Measurements from ENCODE around the gene CYP19A1. TPM values are rescaled to one million over a fixed set of nuclear protein-coding genes. Genes with fewer than 3 reads are reported as not detected.

The CYP19A1 gene
- total and polyA plus RNA-seq, 9 of the 15 experiments (the other 6 are each of a cell fraction or from before 2014, with no cell fraction given) = 0.16 to 0.63 (median 0.47) TPM; not detected in 3

DNA sequence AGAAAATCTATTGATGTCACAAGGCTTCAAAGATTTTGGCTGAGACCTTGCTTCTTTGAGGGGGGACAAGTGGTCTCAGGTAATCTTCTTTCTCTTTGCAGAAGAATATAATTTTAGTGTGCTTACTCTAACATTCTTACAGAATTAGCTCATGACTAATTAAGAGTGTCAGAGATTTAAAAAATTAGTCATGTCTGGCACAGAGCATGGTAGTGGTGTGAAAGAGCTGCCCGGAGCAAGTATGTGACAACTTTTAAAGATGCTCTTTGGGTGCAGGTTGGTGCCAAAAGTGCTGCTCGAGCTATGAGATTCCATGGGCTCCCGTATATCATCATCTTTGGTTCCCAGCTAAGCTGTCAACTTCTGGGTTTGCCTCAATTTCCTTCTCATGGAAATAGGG lies 31.1 kb downstream of the CYP19A1 start:
- no peak for ATAC-seq

More for the DNA sequence above, 31.1 kb downstream of the CYP19A1 start:
- no peak overlapping the region for H2AFZ ChIP-seq (ENCODE audit: low read depth, low read length)
- H3K9me1 ChIP-seq (ENCODE audit: control insufficient read depth, insufficient read depth, low read length) = no peaks in the 10 kb centered on the region
- H3K4me3 ChIP-seq = no peak overlapping the region
- H3K4me1 ChIP-seq (replicated peaks in 1 of 2; ENCODE audit: control insufficient read depth in 2 of 2, insufficient read depth in 2 of 2, low read length in 2 of 2) = no peaks in the 10 kb centered on the region
- H3K27ac ChIP-seq (ENCODE audit: extremely low read depth, low read depth, low read length) = no peak overlapping the region
- H4K20me1 ChIP-seq (replicated peaks; ENCODE audit: control insufficient read depth, insufficient read depth, low read length) = no peaks in the 10 kb centered on the region
- DNase-seq (ENCODE audit: extremely low read depth in 1 of 4, low spot score in 3 of 4) (no peak), FAIRE-seq (no peak)
- ChIA-PET POLR2A (no interaction called here), CTCF (ENCODE audit: low intra/inter-chr PET ratio) (no interaction called here)
- in situ Hi-C loops (cut with MboI) = no loop called here
- no peak overlapping the region for H3K4me2 ChIP-seq (ENCODE audit: insufficient read depth, low read length)
- TF ChIP-seq ZBTB40 (IDR thresholded peaks at IDR 0.05) = no peak
- no peak for TF ChIP-seq ZBTB40 (CRISPR knock-in tag; IDR thresholded peaks at IDR 0.05)
- TF ChIP-seq GTF2F1 (IDR thresholded peaks at IDR 0.05; ENCODE audit: low read depth, low read length) = no peak
- no peak for TF ChIP-seq ZNF174 (CRISPR knock-in tag; IDR thresholded peaks at IDR 0.05)
- TF ChIP-seq XRCC4 (IDR thresholded peaks at IDR 0.05; ENCODE audit: extremely low read depth, insufficient read depth, insufficient read length) = no peak
- no peak for TF ChIP-seq ZNF140 (CRISPR knock-in tag; IDR thresholded peaks at IDR 0.05)
- no peak for TF ChIP-seq ZNF507 (tag; conservative IDR thresholded peaks at IDR 0.05)
- TF ChIP-seq ZNF3 (CRISPR knock-in tag; IDR thresholded peaks at IDR 0.05) = no peak
- no peak for TF ChIP-seq SPI1 (IDR thresholded peaks at IDR 0.05; ENCODE audit: borderline replicate concordance, low read depth, low read length)
- peaks cover 0 to 24% of the 10 kb centered on the region in 2 experiments; a peak in 3 of 5 replicates for H3K27me3 ChIP-seq (ENCODE audit: control insufficient read depth in 2 of 2, insufficient read depth in 2 of 2, low read length in 2 of 2)
- no peaks in the 10 kb centered on the region for H3K79me2 ChIP-seq (ENCODE audit: control insufficient read depth, insufficient read depth, low read length)
- WGBS (ENCODE audit: insufficient coverage, low coverage, missing lambda C conversion rate) = 0% methylated on average over 3 of the region's 3 CpGs
- no TSS peak for BruUV-seq (replicated peaks)
- H3K9ac ChIP-seq (ENCODE audit: insufficient read depth in 1 of 2, low read depth in 2 of 2, low read length in 2 of 2) = no peak overlapping the region
- no peaks in the 10 kb centered on the region for H3K36me3 ChIP-seq (ENCODE audit: control insufficient read depth, insufficient read depth, low read length)
- H3K9me3 ChIP-seq (replicated peaks; ENCODE audit: control insufficient read depth, insufficient read depth, low read depth, low read length) = no peaks in the 10 kb centered on the region
- intact Hi-C loops (cut with micrococcal nuclease) = no loop called here

All from K562 (cell line).